HL-60 (cell line): ENCODE results near the gene HMX3.

Source experiments
- DNase-seq, 2 experiments: peaks; one replicate each; pipeline ENCODE4 v3.0.0-alpha.2; 2010 to 2020; ENCODE audit warnings: low read depth in 1 of 2, low spot score in 1 of 2
- H3K27ac ChIP-seq: fragments of 250-450 bp; sonication (Bioruptor Pico); replicated peaks from 2 replicates; pipeline ENCODE4 v1.5.1; 2020; ENCODE audit warnings: mild to moderate bottlenecking, moderate library complexity
- H3K27me3 ChIP-seq: fragments of 250-450 bp; sonication (Bioruptor Pico); 2 replicates; pipeline ENCODE4 v1.5.1; 2021; ENCODE audit warnings: mild to moderate bottlenecking, moderate library complexity; ENCODE audit not compliant: insufficient read depth, poor library complexity, severe bottlenecking
- H3K4me3 ChIP-seq: replicated peaks from 2 replicates; pipeline ENCODE4 v1.5.1; 2011; ENCODE audit warnings: mild to moderate bottlenecking, control low read depth, low read length; ENCODE audit not compliant: insufficient read depth
- GABPA ChIP-seq: IDR thresholded peaks from 2 replicates; pipeline ENCODE4 v1.6.1; 2012; ENCODE audit warnings: low read depth
- POLR2AphosphoS5 ChIP-seq: IDR thresholded peaks from 2 replicates; pipeline ENCODE4 v1.6.1; 2012; ENCODE audit warnings: low read depth
- REST ChIP-seq: IDR thresholded peaks from 2 replicates; pipeline ENCODE4 v1.6.1; 2012; ENCODE audit warnings: low read depth; ENCODE audit not compliant: insufficient replicate concordance
- SPI1 ChIP-seq: IDR thresholded peaks from 2 replicates; pipeline ENCODE4 v1.6.1; 2012; ENCODE audit warnings: low read depth, mild to moderate bottlenecking, borderline replicate concordance
- TF ChIP-seq, protein P1 (sequence below): IDR thresholded peaks from one replicate; pipeline ENCODE4 v1.5.1; 2011; ENCODE audit warnings: low read length, control low read depth, inconsistent platforms; ENCODE audit not compliant: insufficient read depth

The HMX3 gene

DNA sequence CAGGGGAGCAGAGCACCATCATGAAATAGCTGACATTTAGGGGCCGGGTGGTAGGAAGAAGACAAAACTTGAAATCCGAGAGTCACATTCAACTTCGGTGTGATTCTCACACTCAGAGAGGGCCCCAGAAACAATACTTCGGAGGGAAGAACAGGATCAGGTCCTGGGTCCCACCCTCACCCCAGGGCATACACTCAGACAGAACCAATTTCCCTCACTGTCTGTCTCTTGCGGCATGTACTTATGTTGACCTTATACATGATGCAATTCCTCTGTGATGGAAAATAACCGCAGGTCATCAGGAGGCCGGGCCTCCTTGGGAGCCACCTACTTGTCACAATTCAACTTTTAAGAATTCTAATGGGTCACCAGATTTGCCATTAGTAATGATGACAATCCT lies 26.3 kb upstream of the HMX3 start:
- Histone ChIP-seq H3K27ac (no peak overlapping the region), H3K27me3 (peaks cover 6% of the 10 kb centered on the region), H3K4me3 (no peak overlapping the region)
- TF ChIP-seq REST = no peak
- DNase-seq = no peak

- DNase-seq = no peak
- H3K27ac ChIP-seq = no peak overlapping the region
- no peak for TF ChIP-seq POLR2AphosphoS5
- no peak for TF ChIP-seq SPI1
- TF ChIP-seq GABPA = no peak
- TF ChIP-seq, protein P1, sequence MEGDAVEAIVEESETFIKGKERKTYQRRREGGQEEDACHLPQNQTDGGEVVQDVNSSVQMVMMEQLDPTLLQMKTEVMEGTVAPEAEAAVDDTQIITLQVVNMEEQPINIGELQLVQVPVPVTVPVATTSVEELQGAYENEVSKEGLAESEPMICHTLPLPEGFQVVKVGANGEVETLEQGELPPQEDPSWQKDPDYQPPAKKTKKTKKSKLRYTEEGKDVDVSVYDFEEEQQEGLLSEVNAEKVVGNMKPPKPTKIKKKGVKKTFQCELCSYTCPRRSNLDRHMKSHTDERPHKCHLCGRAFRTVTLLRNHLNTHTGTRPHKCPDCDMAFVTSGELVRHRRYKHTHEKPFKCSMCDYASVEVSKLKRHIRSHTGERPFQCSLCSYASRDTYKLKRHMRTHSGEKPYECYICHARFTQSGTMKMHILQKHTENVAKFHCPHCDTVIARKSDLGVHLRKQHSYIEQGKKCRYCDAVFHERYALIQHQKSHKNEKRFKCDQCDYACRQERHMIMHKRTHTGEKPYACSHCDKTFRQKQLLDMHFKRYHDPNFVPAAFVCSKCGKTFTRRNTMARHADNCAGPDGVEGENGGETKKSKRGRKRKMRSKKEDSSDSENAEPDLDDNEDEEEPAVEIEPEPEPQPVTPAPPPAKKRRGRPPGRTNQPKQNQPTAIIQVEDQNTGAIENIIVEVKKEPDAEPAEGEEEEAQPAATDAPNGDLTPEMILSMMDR = no peak
- TF ChIP-seq REST = no peak
- peaks cover 6% of the 10 kb centered on the region for H3K27me3 ChIP-seq
- no peak overlapping the region for H3K4me3 ChIP-seq
Measured at GRCh38 chr10:123117644-123118417, 17.9 kb upstream of the HMX3 start.

DNA sequence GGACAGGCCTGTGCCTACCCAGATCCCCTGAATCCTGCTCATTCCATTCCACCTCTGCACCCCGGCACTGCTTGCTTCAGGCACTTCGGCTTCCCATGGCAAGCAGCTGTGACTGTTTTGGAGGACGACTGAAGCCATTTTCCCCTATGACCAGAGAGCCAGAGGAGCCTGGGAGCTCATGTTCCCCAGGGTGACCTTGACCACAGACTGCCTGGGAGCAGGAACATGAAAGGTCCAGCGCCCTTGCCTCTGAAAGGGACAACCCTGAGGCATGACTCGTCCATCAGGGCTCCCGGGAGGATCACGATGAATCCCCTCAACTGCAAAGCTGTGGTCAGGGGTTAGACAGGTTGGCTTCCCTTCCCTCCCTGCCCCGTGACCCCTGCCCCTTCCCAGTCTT lies 16.7 kb upstream of the HMX3 start:
- TF ChIP-seq GABPA = no peak
- TF ChIP-seq REST = no peak
- no peak for TF ChIP-seq POLR2AphosphoS5
- TF ChIP-seq SPI1 = no peak
- TF ChIP-seq, protein P1 = no peak
- H3K4me3 ChIP-seq = no peak overlapping the region
- peaks cover 6% of the 10 kb centered on the region for H3K27me3 ChIP-seq
- no peak for DNase-seq
- no peak overlapping the region for H3K27ac ChIP-seq
